ENCODE data around the gene FAM199X.
"Not testable (repeated sequence)": the region's sequence is repeated elsewhere in the genome, so short reads cannot be mapped to it uniquely, and the experiment has no call there.

Gene FAM199X

DNA sequence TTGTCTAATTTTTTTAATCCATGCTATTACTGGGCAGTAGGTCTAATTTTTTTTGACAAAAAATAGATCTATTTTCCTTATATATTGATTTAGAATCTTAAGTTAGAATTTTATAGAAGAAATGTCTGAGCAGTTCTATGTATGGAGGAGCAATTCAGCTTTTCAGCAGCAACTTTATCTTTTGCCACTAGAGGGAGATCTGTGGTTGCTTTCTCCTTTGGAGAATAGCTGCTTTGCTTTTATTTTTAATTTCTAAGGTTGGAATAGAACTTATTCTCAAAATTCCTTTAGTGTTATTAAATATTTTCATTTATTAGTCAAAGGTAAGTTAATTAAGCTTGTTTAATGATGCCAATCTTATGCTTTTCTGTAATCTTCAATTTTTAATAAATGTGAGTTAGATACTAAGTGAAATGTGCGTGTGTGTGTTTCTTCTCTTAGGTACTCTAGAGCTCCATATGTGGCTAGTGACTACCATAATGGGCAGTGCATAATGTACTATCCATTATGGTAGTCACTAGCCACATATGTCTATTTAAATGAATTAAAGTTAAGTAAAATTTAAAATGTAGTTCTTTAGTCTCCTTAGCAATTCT lies 29.3 kb downstream of the FAM199X start:
- TF ChIP-seq, protein P1, sequence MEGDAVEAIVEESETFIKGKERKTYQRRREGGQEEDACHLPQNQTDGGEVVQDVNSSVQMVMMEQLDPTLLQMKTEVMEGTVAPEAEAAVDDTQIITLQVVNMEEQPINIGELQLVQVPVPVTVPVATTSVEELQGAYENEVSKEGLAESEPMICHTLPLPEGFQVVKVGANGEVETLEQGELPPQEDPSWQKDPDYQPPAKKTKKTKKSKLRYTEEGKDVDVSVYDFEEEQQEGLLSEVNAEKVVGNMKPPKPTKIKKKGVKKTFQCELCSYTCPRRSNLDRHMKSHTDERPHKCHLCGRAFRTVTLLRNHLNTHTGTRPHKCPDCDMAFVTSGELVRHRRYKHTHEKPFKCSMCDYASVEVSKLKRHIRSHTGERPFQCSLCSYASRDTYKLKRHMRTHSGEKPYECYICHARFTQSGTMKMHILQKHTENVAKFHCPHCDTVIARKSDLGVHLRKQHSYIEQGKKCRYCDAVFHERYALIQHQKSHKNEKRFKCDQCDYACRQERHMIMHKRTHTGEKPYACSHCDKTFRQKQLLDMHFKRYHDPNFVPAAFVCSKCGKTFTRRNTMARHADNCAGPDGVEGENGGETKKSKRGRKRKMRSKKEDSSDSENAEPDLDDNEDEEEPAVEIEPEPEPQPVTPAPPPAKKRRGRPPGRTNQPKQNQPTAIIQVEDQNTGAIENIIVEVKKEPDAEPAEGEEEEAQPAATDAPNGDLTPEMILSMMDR (IDR thresholded peaks at IDR 0.05), result peak; percentile 61
- Histone ChIP-seq H3K4me1 (no peaks in the 10 kb centered on the region), H3K9ac (no peak overlapping the region), H3K79me2 (no peaks in the 10 kb centered on the region), H3K9me3 (ENCODE audit: control insufficient read depth, low read length) (no peaks in the 10 kb centered on the region), H3K27ac (no peak overlapping the region), H3K4me2 (ENCODE audit: low read length) (no peak overlapping the region), H2AFZ (no peak overlapping the region), H3K4me3 (ENCODE audit: low read depth, low read length) (no peak overlapping the region), H3K36me3 (ENCODE audit: control insufficient read depth, insufficient read depth, low read length) (no peaks in the 10 kb centered on the region), H3K27me3 (ENCODE audit: control insufficient read depth, insufficient read depth, low read length) (no peaks in the 10 kb centered on the region)

DNA sequence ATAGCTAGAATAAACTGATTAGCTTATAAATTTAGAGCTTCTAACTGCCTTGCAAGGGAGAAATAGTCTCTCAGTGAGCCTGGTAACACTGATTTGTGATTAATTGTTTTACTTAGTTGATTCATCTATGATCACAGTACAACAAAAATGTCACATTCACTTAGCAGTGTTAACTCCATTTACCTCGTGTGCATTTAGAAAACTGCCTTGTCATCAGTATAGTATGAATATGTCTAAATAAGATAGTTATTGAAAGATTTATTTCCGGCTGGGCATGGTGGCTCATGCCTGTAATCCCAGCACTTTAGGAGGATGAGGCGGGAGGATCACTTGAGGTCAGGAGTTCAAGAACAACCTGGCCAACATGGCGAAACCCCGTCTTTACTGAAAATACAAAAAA lies 39.3 kb downstream of the FAM199X start:
- Histone ChIP-seq H3K9me3 (ENCODE audit: control insufficient read depth, low read length) (no peaks in the 10 kb centered on the region), H2AFZ (no peak overlapping the region), H3K27ac (no peak overlapping the region), H3K36me3 (ENCODE audit: control insufficient read depth, insufficient read depth, low read length) (no peaks in the 10 kb centered on the region), H3K4me2 (ENCODE audit: low read length) (no peak overlapping the region), H3K4me3 (ENCODE audit: low read depth, low read length) (no peak overlapping the region), H3K27me3 (ENCODE audit: control insufficient read depth, insufficient read depth, low read length) (no peaks in the 10 kb centered on the region), H3K4me1 (no peaks in the 10 kb centered on the region), H3K9ac (no peak overlapping the region), H3K79me2 (no peaks in the 10 kb centered on the region)
- TF ChIP-seq, protein P1 (IDR thresholded peaks at IDR 0.05), result no peak

DNA sequence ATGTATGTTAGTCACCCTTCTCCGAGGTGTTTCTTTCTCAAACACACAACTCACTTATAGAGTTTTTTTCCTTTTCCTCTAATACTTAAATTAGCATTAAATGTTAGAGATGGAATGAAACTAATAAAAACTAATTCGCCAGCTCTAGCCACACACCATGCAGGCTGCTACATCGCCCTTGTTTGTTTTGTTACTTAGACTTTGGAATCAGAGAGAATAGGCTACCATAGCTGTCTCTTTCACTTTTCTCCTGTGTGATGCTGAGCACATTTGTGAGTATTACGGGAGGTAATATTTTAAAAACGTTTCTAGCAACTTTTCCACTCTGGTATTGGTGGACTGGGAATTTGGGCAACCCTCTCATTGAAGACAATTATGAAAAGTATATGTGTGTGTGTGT lies 44.9 kb downstream of the FAM199X start:
- Histone ChIP-seq H3K4me2 (ENCODE audit: low read length) (no peak overlapping the region), H3K27me3 (ENCODE audit: control insufficient read depth, insufficient read depth, low read length) (no peaks in the 10 kb centered on the region), H2AFZ (no peak overlapping the region), H3K27ac (no peak overlapping the region), H3K4me1 (no peaks in the 10 kb centered on the region), H3K4me3 (ENCODE audit: low read depth, low read length) (no peak overlapping the region), H3K79me2 (no peaks in the 10 kb centered on the region), H3K9me3 (ENCODE audit: control insufficient read depth, low read length) (no peaks in the 10 kb centered on the region), H3K9ac (no peak overlapping the region), H3K36me3 (ENCODE audit: control insufficient read depth, insufficient read depth, low read length) (no peaks in the 10 kb centered on the region)
- TF ChIP-seq, protein P1 (IDR thresholded peaks at IDR 0.05), result no peak

DNA sequence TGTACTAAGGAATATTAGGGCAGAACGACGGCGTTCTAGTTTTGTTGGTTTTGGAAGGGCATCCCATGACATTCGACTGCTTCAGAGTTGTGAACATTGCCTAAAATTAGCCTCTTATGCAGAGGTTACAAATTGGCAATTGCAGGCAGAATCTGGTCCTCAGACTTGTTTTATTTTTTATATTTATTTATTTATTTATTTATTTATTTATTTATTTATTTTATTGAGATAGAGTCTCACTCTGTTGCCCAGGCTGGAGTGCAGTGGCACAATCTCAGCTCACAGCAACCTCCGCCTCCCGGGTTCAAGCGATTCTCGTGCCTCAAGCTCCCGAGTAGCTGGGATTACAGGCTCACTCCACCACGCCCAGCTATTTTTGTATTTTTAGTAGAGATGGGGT lies 63.8 kb downstream of the FAM199X start:
- not testable (repeated sequence) for H3K4me3 ChIP-seq (ENCODE audit: low read depth, low read length); H2AFZ ChIP-seq; H3K27ac ChIP-seq; H3K9me3 ChIP-seq (ENCODE audit: control insufficient read depth, low read length); H3K36me3 ChIP-seq (ENCODE audit: control insufficient read depth, insufficient read depth, low read length); H3K79me2 ChIP-seq; H3K27me3 ChIP-seq (ENCODE audit: control insufficient read depth, insufficient read depth, low read length); H3K4me2 ChIP-seq (ENCODE audit: low read length); H3K4me1 ChIP-seq; H3K9ac ChIP-seq
